Panc1 (cell line): ENCODE measurements around the gene RHD.
"Not testable (repeated sequence)": the region's sequence is repeated elsewhere in the genome, so short reads cannot be mapped to it uniquely, and the experiment has no call there.

Experiments used
- CTCF ChIP-seq: fragments of 450-650 bp; IDR thresholded peaks from 2 replicates; pipeline ENCODE4 v1.5.1; 2017; ENCODE audit warnings: mild to moderate bottlenecking
- TCF7L2 ChIP-seq: IDR thresholded peaks from 2 replicates; pipeline ENCODE4 v1.6.1; 2011; ENCODE audit warnings: mild to moderate bottlenecking, low read depth, low read length, inconsistent platforms

- not testable (repeated sequence) for TF ChIP-seq CTCF, TCF7L2
Observed at GRCh38 chr1:25309085-25309484, 36.8 kb downstream of the RHD start.
